CD4-positive, alpha-beta T cell treated with Interleukin-12 subunit alpha and Interleukin-12 subunit beta, for 1 hour (primary cell): Measurements from ENCODE around the gene AK2.
"Not testable (repeated sequence)": the region's sequence is repeated elsewhere in the genome, so short reads cannot be mapped to it uniquely, and the experiment has no call there.

Experiments used
- DNase-seq: peaks from one replicate; pipeline ENCODE4 v3.0.0-alpha.2; 2020

Gene AK2

GRCh38 chr1:32997381-32997891 lies 39.2 kb downstream of the AK2 start:
- DNase-seq, result no peak

GRCh38 chr1:32993324-32993636 lies 43.4 kb downstream of the AK2 start:
- DNase-seq, result not testable (repeated sequence)

GRCh38 chr1:32992489-32993323 lies 44.0 kb downstream of the AK2 start:
- peak; percentile 65 for DNase-seq

- DNase-seq, result no peak
Measured at GRCh38 chr1:32991819-32992488, 44.7 kb downstream of the AK2 start.

GRCh38 chr1:32991386-32991785 lies 45.3 kb downstream of the AK2 start:
- no peak for DNase-seq

- DNase-seq, result no peak
Measured at GRCh38 chr1:32990887-32991286, 45.8 kb downstream of the AK2 start.

- DNase-seq, result peak; percentile 27
Measured at GRCh38 chr1:32989160-32990050, 47.3 kb downstream of the AK2 start.

- no peak for DNase-seq
Measured at GRCh38 chr1:32988665-32989064, 48.0 kb downstream of the AK2 start.

GRCh38 chr1:32985226-32985625 lies 51.5 kb downstream of the AK2 start:
- no peak for DNase-seq

GRCh38 chr1:32984455-32985171 lies 52.1 kb downstream of the AK2 start:
- DNase-seq, result peak; percentile 78

GRCh38 chr1:32984090-32984454 lies 52.6 kb downstream of the AK2 start:
- no peak for DNase-seq

GRCh38 chr1:32983020-32983419 lies 53.7 kb downstream of the AK2 start:
- no peak for DNase-seq

GRCh38 chr1:32981003-32981901 lies 55.4 kb downstream of the AK2 start:
- DNase-seq, result peak; percentile 85

GRCh38 chr1:32980080-32980479 lies 56.6 kb downstream of the AK2 start:
- no peak for DNase-seq

- DNase-seq, result no peak
Measured at GRCh38 chr1:32978854-32979253, 57.8 kb downstream of the AK2 start.

- no peak for DNase-seq
Measured at GRCh38 chr1:32977546-32978087, 59.1 kb downstream of the AK2 start.

- not testable (repeated sequence) for DNase-seq
Measured at GRCh38 chr1:32975055-32975454, 61.6 kb downstream of the AK2 start.

GRCh38 chr1:32973458-32973857 lies 63.2 kb downstream of the AK2 start:
- DNase-seq, result not testable (repeated sequence)

GRCh38 chr1:32972814-32973428 lies 63.8 kb downstream of the AK2 start:
- DNase-seq, result no peak

- DNase-seq, result no peak
Measured at GRCh38 chr1:32971576-32971975, 65.1 kb downstream of the AK2 start.

GRCh38 chr1:32971156-32971555 lies 65.5 kb downstream of the AK2 start:
- no peak for DNase-seq
